SK-N-SH treated with all-trans-retinoic acid at 6 μM for 48 hours (cell line): ENCODE measurements around the gene SYCE1L.

Experiments
- ARNTL ChIP-seq: fragments of 450-650 bp; formaldehyde crosslinking; IDR thresholded peaks from 2 replicates; pipeline ENCODE4 v1.5.0; 2020; ENCODE audit warnings: low read depth, mild to moderate bottlenecking, moderate library complexity, borderline replicate concordance
- CREB5 ChIP-seq: fragments of 250-450 bp; sonication (Bioruptor Pico); IDR thresholded peaks from 2 replicates; pipeline ENCODE4 v1.5.1; 2020; ENCODE audit warnings: low read depth, mild to moderate bottlenecking, moderate library complexity
- CSDC2 ChIP-seq: fragments of 250-450 bp; sonication (Bioruptor Pico); IDR thresholded peaks from 2 replicates; pipeline ENCODE4 v1.5.0; 2020; ENCODE audit warnings: mild to moderate bottlenecking, moderate library complexity
- ESRRG ChIP-seq: fragments of 250-450 bp; sonication (Bioruptor Pico); IDR thresholded peaks from 2 replicates; pipeline ENCODE4 v1.6.1; 2021; ENCODE audit warnings: mild to moderate bottlenecking
- GLIS3 ChIP-seq: fragments of 250-450 bp; sonication (Bioruptor Pico); IDR thresholded peaks from 2 replicates; pipeline ENCODE4 v1.5.0; 2020; ENCODE audit warnings: mild to moderate bottlenecking, moderate library complexity
- RARB ChIP-seq: fragments of 250-450 bp; sonication (Bioruptor Pico); IDR thresholded peaks from 2 replicates; pipeline ENCODE4 v1.8.0; 2021; ENCODE audit warnings: mild to moderate bottlenecking, moderate library complexity
- SNAI2 ChIP-seq: fragments of 250-450 bp; sonication (Bioruptor Pico); IDR thresholded peaks from 2 replicates; pipeline ENCODE4 v1.5.0; 2020; ENCODE audit warnings: mild to moderate bottlenecking, moderate library complexity
- TOX ChIP-seq: fragments of 250-450 bp; sonication (Bioruptor Pico); IDR thresholded peaks from 2 replicates; pipeline ENCODE4 v1.8.0; 2021; ENCODE audit warnings: mild to moderate bottlenecking, moderate library complexity, borderline replicate concordance
- ZFP3 ChIP-seq: fragments of 250-450 bp; sonication (Bioruptor Pico); IDR thresholded peaks from 2 replicates; pipeline ENCODE4 v1.5.0; 2020; ENCODE audit warnings: mild to moderate bottlenecking, moderate library complexity
- ZFP30 ChIP-seq: fragments of 450-650 bp; formaldehyde crosslinking; IDR thresholded peaks from 2 replicates; pipeline ENCODE4 v1.5.0; 2022; ENCODE audit warnings: mild to moderate bottlenecking, moderate library complexity
- ZNF565 ChIP-seq: fragments of 450-650 bp; formaldehyde crosslinking; conservative IDR thresholded peaks from 2 replicates; pipeline ENCODE4 v1.5.0; 2020; ENCODE audit warnings: low read depth, mild to moderate bottlenecking, moderate library complexity
- TF ChIP-seq, protein P1 (sequence below): fragments of 250-450 bp; sonication (Bioruptor Pico); IDR thresholded peaks from 2 replicates; pipeline ENCODE4 v1.5.1; 2021; ENCODE audit warnings: mild to moderate bottlenecking, moderate library complexity
- TF ChIP-seq, protein P2 (sequence below): fragments of 250-450 bp; sonication (Bioruptor Pico); IDR thresholded peaks from 2 replicates; pipeline ENCODE4 v1.8.0; 2020; ENCODE audit warnings: mild to moderate bottlenecking, moderate library complexity, borderline replicate concordance

GRCh38 chr16:77166726-77167125 lies 32.5 kb upstream of the SYCE1L start:
- no peak for TF ChIP-seq ARNTL (CRISPR knock-in tag)
- TF ChIP-seq RARB = no peak
- TF ChIP-seq, protein P1, sequence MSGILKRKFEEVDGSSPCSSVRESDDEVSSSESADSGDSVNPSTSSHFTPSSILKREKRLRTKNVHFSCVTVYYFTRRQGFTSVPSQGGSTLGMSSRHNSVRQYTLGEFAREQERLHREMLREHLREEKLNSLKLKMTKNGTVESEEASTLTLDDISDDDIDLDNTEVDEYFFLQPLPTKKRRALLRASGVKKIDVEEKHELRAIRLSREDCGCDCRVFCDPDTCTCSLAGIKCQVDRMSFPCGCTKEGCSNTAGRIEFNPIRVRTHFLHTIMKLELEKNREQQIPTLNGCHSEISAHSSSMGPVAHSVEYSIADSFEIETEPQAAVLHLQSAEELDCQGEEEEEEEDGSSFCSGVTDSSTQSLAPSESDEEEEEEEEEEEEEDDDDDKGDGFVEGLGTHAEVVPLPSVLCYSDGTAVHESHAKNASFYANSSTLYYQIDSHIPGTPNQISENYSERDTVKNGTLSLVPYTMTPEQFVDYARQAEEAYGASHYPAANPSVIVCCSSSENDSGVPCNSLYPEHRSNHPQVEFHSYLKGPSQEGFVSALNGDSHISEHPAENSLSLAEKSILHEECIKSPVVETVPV (CRISPR knock-in tag) = no peak
- no peak for TF ChIP-seq ZNF565 (CRISPR knock-in tag)
- no peak for TF ChIP-seq ZFP3 (CRISPR knock-in tag)
- TF ChIP-seq, protein P2, sequence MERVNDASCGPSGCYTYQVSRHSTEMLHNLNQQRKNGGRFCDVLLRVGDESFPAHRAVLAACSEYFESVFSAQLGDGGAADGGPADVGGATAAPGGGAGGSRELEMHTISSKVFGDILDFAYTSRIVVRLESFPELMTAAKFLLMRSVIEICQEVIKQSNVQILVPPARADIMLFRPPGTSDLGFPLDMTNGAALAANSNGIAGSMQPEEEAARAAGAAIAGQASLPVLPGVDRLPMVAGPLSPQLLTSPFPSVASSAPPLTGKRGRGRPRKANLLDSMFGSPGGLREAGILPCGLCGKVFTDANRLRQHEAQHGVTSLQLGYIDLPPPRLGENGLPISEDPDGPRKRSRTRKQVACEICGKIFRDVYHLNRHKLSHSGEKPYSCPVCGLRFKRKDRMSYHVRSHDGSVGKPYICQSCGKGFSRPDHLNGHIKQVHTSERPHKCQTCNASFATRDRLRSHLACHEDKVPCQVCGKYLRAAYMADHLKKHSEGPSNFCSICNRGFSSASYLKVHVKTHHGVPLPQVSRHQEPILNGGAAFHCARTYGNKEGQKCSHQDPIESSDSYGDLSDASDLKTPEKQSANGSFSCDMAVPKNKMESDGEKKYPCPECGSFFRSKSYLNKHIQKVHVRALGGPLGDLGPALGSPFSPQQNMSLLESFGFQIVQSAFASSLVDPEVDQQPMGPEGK (CRISPR knock-in tag) = no peak
- TF ChIP-seq CREB5 (CRISPR knock-in tag) = no peak
- TF ChIP-seq ZFP30 (CRISPR knock-in tag) = no peak
- TF ChIP-seq SNAI2 (CRISPR knock-in tag) = no peak
- TF ChIP-seq GLIS3 (CRISPR knock-in tag) = no peak
- no peak for TF ChIP-seq ESRRG (CRISPR knock-in tag)
- TF ChIP-seq TOX = no peak
- TF ChIP-seq CSDC2 (CRISPR knock-in tag) = no peak
